GM18498 (cell line): ENCODE results near the gene PRR19.

ENCODE experiments used
- ATAC-seq: cut with Tn5 transposase; IDR thresholded peaks from one replicate; pipeline ENCODE4 v1.9.1; 2021; ENCODE audit warnings: mild to moderate bottlenecking, moderate library complexity; ENCODE audit not compliant: unreplicated experiment

The PRR19 gene

DNA sequence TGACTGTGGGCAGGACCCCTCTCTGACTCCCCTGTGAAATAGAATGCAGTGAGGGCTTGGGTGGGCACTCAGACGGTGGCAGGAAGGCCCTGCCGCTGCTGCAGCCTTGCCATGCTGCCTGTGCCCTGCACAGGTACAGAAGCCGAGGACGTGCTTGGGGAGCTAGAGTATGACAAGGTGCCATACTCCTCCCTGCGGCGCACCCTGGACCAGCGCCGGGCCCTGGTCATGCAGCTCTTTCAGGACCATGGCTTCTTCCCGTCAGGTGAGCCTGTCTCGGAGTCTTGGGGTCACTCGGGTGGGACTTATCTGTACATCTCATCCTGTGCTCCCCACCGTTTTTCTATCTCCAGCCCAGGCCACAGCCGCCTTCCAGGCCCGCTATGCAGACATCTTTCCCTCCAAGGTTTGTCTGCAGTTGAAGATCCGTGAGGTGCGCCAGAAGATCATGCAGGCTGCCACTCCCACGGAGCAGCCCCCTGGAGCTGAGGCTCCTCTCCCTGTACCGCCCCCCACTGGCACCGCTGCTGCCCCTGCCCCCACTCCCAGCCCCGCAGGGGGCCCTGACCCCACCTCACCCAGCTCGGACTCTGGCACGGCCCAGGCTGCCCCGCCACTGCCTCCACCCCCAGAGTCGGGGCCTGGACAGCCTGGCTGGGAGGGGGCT lies 7.3 kb upstream of the PRR19 start:
- ATAC-seq: no peak

GRCh38 chr19:42295342-42295741 lies 6.6 kb upstream of the PRR19 start:
- ATAC-seq: no peak

- no peak for ATAC-seq
Observed at GRCh38 chr19:42295831-42296525, 6.0 kb upstream of the PRR19 start.

GRCh38 chr19:42297039-42297438 lies 4.9 kb upstream of the PRR19 start:
- no peak for ATAC-seq

DNA sequence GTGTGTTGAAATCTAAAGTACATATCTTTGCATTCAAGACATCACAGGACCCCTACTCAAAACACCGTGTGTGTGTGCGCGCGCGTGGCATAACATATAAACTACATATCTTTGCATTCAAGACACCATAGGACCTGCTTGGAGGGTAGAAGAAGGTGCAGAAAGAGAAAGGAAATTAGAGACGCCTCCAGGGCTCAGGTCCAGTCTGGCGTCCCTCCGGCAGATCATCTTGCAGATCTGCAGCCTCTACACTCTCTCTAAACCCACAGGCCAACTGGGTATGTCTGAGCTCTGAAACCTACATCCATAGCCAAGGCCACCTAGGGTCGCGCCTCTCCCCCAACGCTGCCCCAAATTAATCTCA lies 1.2 kb downstream of the PRR19 start:
- no peak for ATAC-seq

GRCh38 chr19:42303876-42304275 lies 1.9 kb downstream of the PRR19 start:
- ATAC-seq: no peak

DNA sequence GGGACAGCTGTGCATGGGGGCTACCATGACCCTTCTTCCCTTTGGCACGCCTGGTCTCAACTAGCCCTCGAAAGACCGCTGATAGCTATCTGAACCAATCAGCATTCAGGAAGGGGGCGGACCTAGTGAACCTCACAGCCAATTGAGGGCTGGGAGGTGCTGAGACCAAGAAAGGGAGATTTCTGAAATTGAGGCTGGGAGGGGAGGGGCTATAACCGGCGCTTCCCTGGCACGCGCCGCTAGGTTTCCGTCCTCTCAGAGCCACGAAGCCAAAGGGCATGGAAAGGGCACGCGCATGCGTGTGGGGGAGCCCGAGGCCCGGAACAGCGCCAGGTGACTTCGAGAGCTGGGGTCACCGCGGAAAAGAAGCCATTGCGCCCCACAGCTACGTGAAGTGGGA lies 4.7 kb downstream of the PRR19 start:
- ATAC-seq: no peak

GRCh38 chr19:42309686-42310085 lies 7.8 kb downstream of the PRR19 start:
- ATAC-seq: no peak

GRCh38 chr19:42311657-42312056 lies 9.7 kb downstream of the PRR19 start:
- no peak for ATAC-seq

- ATAC-seq: no peak
Observed at GRCh38 chr19:42312370-42312769, 10.4 kb downstream of the PRR19 start.

- no peak for ATAC-seq
Observed at GRCh38 chr19:42313096-42313839, 11.3 kb downstream of the PRR19 start, which contains the start of gene TMEM145. Gene TMEM145, plus strand, starts transcription at chr19:42313309. Its CDS starts 68 bp downstream, at chr19:42313377.

GRCh38 chr19:42313840-42314755 lies 12.2 kb downstream of the PRR19 start:
- ATAC-seq: no peak

DNA sequence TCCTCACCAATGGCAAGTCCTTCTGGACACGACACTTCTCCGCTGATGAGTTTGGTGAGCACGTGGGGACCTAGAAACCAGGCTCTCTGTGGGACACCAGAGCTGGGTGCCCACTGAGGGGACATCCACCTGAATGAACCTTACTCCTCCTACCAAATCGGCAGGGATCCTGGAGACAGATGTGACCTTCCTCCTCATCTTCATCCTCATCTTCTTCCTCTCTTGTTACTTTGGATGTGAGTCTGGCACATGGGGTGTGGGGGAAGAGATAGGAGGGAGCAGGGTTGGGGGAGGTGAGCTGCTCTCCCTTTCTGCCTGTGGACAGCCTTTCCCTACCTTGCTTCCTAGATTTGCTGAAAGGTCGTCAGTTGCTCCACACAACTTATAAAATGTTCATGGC lies 13.1 kb downstream of the PRR19 start:
- no peak for ATAC-seq

- no peak for ATAC-seq
Observed at GRCh38 chr19:42316223-42317211, 14.6 kb downstream of the PRR19 start.

DNA sequence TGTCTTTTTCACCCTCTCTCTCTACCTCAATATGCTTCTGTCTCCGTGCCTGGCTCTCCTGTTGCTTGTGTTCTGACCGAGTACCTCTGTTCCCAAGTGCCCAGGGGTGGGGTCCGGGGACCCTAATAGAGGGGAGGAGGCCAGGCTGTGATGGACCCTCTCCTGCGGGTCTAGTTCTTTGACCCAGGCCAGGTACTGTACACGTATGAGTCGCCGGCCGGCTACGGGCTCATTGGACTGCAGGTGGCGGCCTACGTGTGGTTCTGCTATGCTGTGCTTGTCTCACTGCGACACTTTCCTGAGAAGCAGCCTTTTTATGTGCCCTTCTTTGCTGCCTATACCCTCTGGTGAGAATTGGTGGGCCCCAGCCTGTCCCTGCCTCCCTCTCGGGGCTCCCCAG lies 15.6 kb downstream of the PRR19 start:
- ATAC-seq: no peak

DNA sequence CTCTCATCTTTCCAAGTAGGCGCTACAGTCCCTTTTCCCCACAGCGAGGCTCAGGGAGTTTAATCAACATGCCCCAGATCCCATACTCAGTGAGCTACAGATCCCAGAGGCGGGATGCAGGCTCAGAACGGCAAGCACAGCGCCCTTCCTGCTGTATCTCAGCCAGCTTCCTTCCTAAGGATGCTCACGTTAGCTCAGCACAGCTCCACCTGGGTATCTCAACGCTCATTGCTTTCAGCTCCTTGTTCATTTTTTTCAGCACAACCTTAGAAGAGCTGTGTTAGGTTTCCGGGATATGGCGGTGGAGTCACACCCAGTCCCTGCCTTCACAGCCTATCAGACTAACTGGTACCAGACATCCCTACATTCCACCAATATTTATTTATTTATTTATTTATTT lies 20.4 kb downstream of the PRR19 start:
- no peak for ATAC-seq

- no peak for ATAC-seq
Observed at GRCh38 chr19:42323473-42323851, 21.5 kb downstream of the PRR19 start.

GRCh38 chr19:42323852-42324654 lies 22.1 kb downstream of the PRR19 start:
- no peak for ATAC-seq
